Trophoblast cell (in vitro differentiated cells and primary cell): ENCODE data around the gene CDK2.
"Not testable (repeated sequence)": the region's sequence is repeated elsewhere in the genome, so short reads cannot be mapped to it uniquely, and the experiment has no call there.

Source experiments
- DNase-seq, 2 donors: peaks; one replicate each; pipeline ENCODE4 v3.0.0-alpha.2; 2016
- H2AFZ ChIP-seq: 2 replicates; pipeline ENCODE4 v1.6.1; 2013; ENCODE audit warnings: low read length, moderate library complexity, mild to moderate bottlenecking; ENCODE audit not compliant: insufficient read depth, poor library complexity
- H2AK5ac ChIP-seq: 2 replicates; pipeline ENCODE4 v1.6.1; 2013; ENCODE audit warnings: mild to moderate bottlenecking, low read length
- H2BK120ac ChIP-seq: 2 replicates; pipeline ENCODE4 v1.6.1; 2013; ENCODE audit warnings: low read length, mild to moderate bottlenecking, moderate library complexity; ENCODE audit not compliant: insufficient read depth, poor library complexity
- H2BK12ac ChIP-seq: 2 replicates; pipeline ENCODE4 v1.6.1; 2013; ENCODE audit warnings: mild to moderate bottlenecking, low read length, moderate library complexity
- H2BK5ac ChIP-seq: 2 replicates; pipeline ENCODE4 v1.6.1; 2013; ENCODE audit warnings: low read length, low read depth, moderate library complexity, mild to moderate bottlenecking; ENCODE audit not compliant: poor library complexity
- H3K14ac ChIP-seq: 2 replicates; pipeline ENCODE4 v1.6.1; 2013; ENCODE audit warnings: mild to moderate bottlenecking, low read length
- H3K18ac ChIP-seq: 2 replicates; pipeline ENCODE4 v1.6.1; 2013; ENCODE audit warnings: mild to moderate bottlenecking, low read length
- H3K23ac ChIP-seq: 2 replicates; pipeline ENCODE4 v1.6.1; 2013; ENCODE audit warnings: low read length
- H3K27ac ChIP-seq: 2 replicates; pipeline ENCODE4 v1.5.1; 2013; ENCODE audit warnings: low read depth, mild to moderate bottlenecking, inconsistent platforms, low read length, moderate library complexity
- H3K27me3 ChIP-seq: 2 replicates; pipeline ENCODE4 v1.6.1; 2013; ENCODE audit warnings: inconsistent platforms, mild to moderate bottlenecking, low read length, moderate library complexity; ENCODE audit not compliant: insufficient read depth
- H3K36me3 ChIP-seq, 2 experiments: 1 replicate in 1 of 2; 2 replicates in 1 of 2; pipeline ENCODE4 v1.6.1; 2013; ENCODE audit warnings: low read length in 2 of 2, mild to moderate bottlenecking in 2 of 2, moderate library complexity in 1 of 2; ENCODE audit not compliant: insufficient read depth in 2 of 2, control insufficient read depth in 1 of 2
- H3K4ac ChIP-seq: 2 replicates; pipeline ENCODE4 v1.6.1; 2013; ENCODE audit warnings: low read depth, mild to moderate bottlenecking, low read length, moderate library complexity
- H3K4me1 ChIP-seq, 2 experiments: 1 replicate in 1 of 2; 2 replicates in 1 of 2; pipeline ENCODE4 v1.6.1; 2013; ENCODE audit warnings: low read length in 2 of 2, mild to moderate bottlenecking in 2 of 2, moderate library complexity in 1 of 2; ENCODE audit not compliant: insufficient read depth in 2 of 2, control insufficient read depth in 1 of 2
- H3K4me2 ChIP-seq: 2 replicates; pipeline ENCODE4 v1.6.1; 2013; ENCODE audit warnings: inconsistent platforms, mild to moderate bottlenecking, low read length, moderate library complexity
- H3K4me3 ChIP-seq: 2 replicates; pipeline ENCODE4 v1.5.1; 2013; ENCODE audit warnings: mild to moderate bottlenecking, low read depth, low read length, inconsistent platforms
- H3K79me1 ChIP-seq: one replicate; pipeline ENCODE4 v1.6.1; 2013; ENCODE audit warnings: low read length
- H3K79me2 ChIP-seq: 2 replicates; pipeline ENCODE4 v1.6.1; 2013; ENCODE audit warnings: low read length, mild to moderate bottlenecking; ENCODE audit not compliant: control insufficient read depth, insufficient read depth, poor library complexity
- H3K9ac ChIP-seq: 2 replicates; pipeline ENCODE4 v1.6.1; 2013; ENCODE audit warnings: mild to moderate bottlenecking, low read length
- H3K9me3 ChIP-seq: 2 replicates; pipeline ENCODE4 v1.6.1; 2013; ENCODE audit warnings: low read depth, mild to moderate bottlenecking, control low read depth, inconsistent platforms, low read length; ENCODE audit not compliant: insufficient read depth
- H4K12ac ChIP-seq: 2 replicates; pipeline ENCODE4 v1.6.1; 2013; ENCODE audit warnings: low read depth, mild to moderate bottlenecking, low read length, moderate library complexity
- H4K8ac ChIP-seq: 2 replicates; pipeline ENCODE4 v1.6.1; 2013; ENCODE audit warnings: low read depth, mild to moderate bottlenecking, low read length, moderate library complexity
- H4K91ac ChIP-seq: one replicate; pipeline ENCODE4 v1.6.1; 2013; ENCODE audit warnings: low read depth, mild to moderate bottlenecking, low read length, moderate library complexity
- WGBS: extraction: QIAGEN DNeasy Blood & Tissue Kit; methylation state at CpG from one replicate; pipeline ENCODE4 v1.1.7; 2013; ENCODE audit warnings: missing lambda C conversion rate; ENCODE audit not compliant: insufficient read length, insufficient coverage; ENCODE audit errors: extremely low coverage; 5-methylcytosine and 5-hydroxymethylcytosine counted together

The CDK2 gene

DNA sequence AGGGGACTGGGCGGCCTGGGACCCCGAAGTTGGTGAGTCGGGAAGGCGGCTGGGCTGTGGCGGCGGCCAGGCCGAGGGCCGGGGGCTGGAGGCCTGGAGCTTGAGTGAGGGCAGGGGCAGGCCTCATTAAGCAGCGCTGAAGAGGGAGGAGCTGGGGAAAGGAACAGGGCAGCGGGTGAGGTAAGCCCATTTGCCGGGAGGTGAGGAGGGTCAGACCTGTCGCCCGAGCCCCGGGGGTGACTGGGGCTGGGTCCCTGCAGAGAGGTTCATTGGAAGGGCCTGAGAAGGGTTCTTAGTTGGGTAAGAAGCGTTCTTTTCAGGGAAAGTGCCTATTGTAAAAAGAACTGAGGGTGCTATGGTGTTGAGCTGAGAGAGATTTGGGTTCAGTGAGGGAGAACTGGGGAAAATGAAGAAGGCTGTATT lies 7.7 kb downstream of the CDK2 start:
- Histone ChIP-seq H4K8ac (peak overlapping the region; percentile 84), H3K79me2 (peaks cover 12% of the 10 kb centered on the region), H3K27me3 (no peaks in the 10 kb centered on the region), H2BK5ac (peak overlapping the region; percentile 94), H3K4me1 (peaks cover 14 to 17% of the 10 kb centered on the region in 2 experiments), H3K4me2 (peak overlapping the region; percentile 77), H4K91ac (peak overlapping the region; percentile 96), H3K9ac (peak overlapping the region; percentile 92), H3K14ac (peak overlapping the region; percentile 92), H2BK120ac (peak overlapping the region; percentile 79), H3K27ac (peak overlapping the region; percentile 80), H3K36me3 (peaks cover 14 to 25% of the 10 kb centered on the region in 2 experiments), H2AK5ac (peak overlapping the region; percentile 51), H3K4ac (peak overlapping the region; percentile 82), H3K18ac (peak overlapping the region; percentile 92), H2BK12ac (no peak overlapping the region), H3K4me3 (peak overlapping the region; percentile 91), H3K79me1 (peaks cover 10% of the 10 kb centered on the region), H3K23ac (no peak overlapping the region), H4K12ac (peak overlapping the region; percentile 81), H3K9me3 (no peaks in the 10 kb centered on the region), H2AFZ (peak overlapping the region; percentile 51)
- peak in 1 of 2 donors; percentile 56 for DNase-seq
- no CpG with 5 or more reads among the region's 15 CpGs for WGBS

DNA sequence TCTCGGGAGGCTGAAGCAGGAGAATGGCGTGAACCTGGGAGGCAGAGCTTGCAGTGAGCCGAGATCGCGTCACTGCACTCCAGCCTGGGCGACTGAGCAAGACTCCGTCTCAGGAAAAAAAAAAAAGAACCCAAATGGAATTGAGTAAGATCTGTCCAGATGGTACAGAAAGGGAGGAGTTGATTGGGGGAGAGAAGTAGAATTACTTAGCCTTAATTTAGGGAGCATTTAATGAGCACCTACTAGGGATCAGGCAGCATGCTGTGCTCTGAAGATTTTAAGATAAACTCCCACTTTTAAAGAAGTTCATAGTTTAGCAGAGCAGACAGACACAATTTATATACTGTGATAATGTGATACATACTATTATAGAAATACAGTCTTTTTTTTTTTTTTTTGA lies 11.8 kb downstream of the CDK2 start:
- H2BK12ac ChIP-seq, result no peak overlapping the region
- H3K9ac ChIP-seq, result no peak overlapping the region
- no peak overlapping the region for H2AK5ac ChIP-seq
- no peak overlapping the region for H2BK120ac ChIP-seq
- H3K23ac ChIP-seq, result no peak overlapping the region
- H4K8ac ChIP-seq, result no peak overlapping the region
- no peaks in the 10 kb centered on the region for H3K27me3 ChIP-seq
- no peak overlapping the region for H3K4ac ChIP-seq
- H3K9me3 ChIP-seq, result no peaks in the 10 kb centered on the region
- H3K14ac ChIP-seq, result no peak overlapping the region
- no peak overlapping the region for H2BK5ac ChIP-seq
- WGBS, result no CpG with 5 or more reads among the region's 7 CpGs
- H2AFZ ChIP-seq, result no peak overlapping the region
- no peak overlapping the region for H3K4me2 ChIP-seq
- H3K4me1 ChIP-seq, result no peaks in the 10 kb centered on the region
- no peak for DNase-seq
- H3K79me1 ChIP-seq, result peaks cover 8% of the 10 kb centered on the region
- H3K4me3 ChIP-seq, result no peak overlapping the region
- H3K36me3 ChIP-seq, result peaks cover 11 to 20% of the 10 kb centered on the region in 2 experiments
- no peak overlapping the region for H3K27ac ChIP-seq
- H4K91ac ChIP-seq, result no peak overlapping the region
- H3K79me2 ChIP-seq, result peaks cover 10% of the 10 kb centered on the region
- no peak overlapping the region for H4K12ac ChIP-seq
- no peak overlapping the region for H3K18ac ChIP-seq

DNA sequence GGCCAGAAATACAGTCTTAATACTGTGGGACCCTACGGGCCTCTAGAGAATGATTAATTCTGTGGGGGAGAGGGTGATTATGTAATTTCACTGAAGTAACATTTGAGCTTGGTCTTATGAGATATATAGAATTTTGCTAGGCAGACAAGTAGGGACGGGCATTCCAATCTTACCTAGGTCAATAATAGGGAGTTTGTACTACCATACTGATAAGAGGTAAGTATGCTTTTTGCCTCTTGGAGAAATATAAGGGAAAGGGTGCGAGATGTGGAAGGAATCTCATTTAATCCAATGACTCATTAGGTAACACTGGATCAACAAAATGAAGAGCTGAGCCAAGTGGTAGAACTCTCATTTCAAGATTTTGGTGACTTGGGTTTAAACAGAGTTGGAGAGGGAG lies 12.4 kb downstream of the CDK2 start:
- Histone ChIP-seq H2BK120ac (no peak overlapping the region), H2BK5ac (no peak overlapping the region), H3K27ac (no peak overlapping the region), H3K79me1 (peaks cover 6% of the 10 kb centered on the region), H3K27me3 (no peaks in the 10 kb centered on the region), H2AFZ (no peak overlapping the region), H3K4me2 (no peak overlapping the region), H3K79me2 (peaks cover 8% of the 10 kb centered on the region), H3K9me3 (no peaks in the 10 kb centered on the region), H3K4me3 (no peak overlapping the region), H3K14ac (no peak overlapping the region), H3K36me3 (peaks cover 16 to 25% of the 10 kb centered on the region in 2 experiments), H3K4me1 (no peaks in the 10 kb centered on the region), H2AK5ac (no peak overlapping the region), H4K12ac (no peak overlapping the region), H3K9ac (no peak overlapping the region), H2BK12ac (no peak overlapping the region), H3K23ac (no peak overlapping the region), H4K8ac (no peak overlapping the region), H3K18ac (no peak overlapping the region), H4K91ac (no peak overlapping the region), H3K4ac (no peak overlapping the region)
- whole genome bisulfite sequencing, result no CpG with 5 or more reads among the region's 3 CpGs
- no peak for DNase-seq

DNA sequence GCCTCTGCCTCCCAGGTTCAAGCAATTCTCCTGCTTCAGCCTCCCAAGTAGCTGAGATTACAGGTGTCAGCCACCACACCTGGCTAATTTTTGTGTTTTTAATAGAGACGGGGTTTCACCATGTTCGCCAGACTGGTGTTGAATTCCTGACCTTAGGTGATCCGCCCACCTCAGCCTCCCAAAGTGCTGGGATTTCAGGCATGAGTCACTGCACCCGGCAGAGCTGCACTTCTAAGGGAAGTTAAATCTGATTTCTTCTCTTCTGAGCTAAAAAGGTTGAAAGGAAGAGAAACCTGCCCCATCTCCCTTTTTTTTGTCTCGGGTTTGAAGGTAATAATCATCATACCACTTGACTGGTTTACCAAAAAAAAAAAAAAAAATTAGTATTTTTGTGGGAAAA lies 15.3 kb downstream of the CDK2 start:
- not testable (repeated sequence) for H2BK120ac ChIP-seq, H3K27me3 ChIP-seq, H2BK5ac ChIP-seq, H3K4ac ChIP-seq, H3K18ac ChIP-seq, H3K79me1 ChIP-seq, H3K27ac ChIP-seq, H3K4me2 ChIP-seq, H2BK12ac ChIP-seq, H4K91ac ChIP-seq, H2AFZ ChIP-seq, H3K9ac ChIP-seq, H3K79me2 ChIP-seq, H3K4me3 ChIP-seq, H3K4me1 ChIP-seq, H4K8ac ChIP-seq, H3K14ac ChIP-seq, H2AK5ac ChIP-seq, H4K12ac ChIP-seq, H3K23ac ChIP-seq, H3K9me3 ChIP-seq
- H3K36me3 ChIP-seq, result peaks cover 23 to 40% of the 10 kb centered on the region in 2 experiments
- DNase-seq, result peak; percentile 69 to 70
- WGBS, result no CpG with 5 or more reads among the region's 5 CpGs
